ENCODE measurements around the gene THAP7. TPM values are rescaled to one million over a fixed set of nuclear protein-coding genes. Genes with fewer than 3 reads are reported as not detected.
A peak's percentile ranks its signal among the peaks of the same experiment; 100 is the strongest.

Gene THAP7
- total and polyA plus RNA-seq, 9 donors, result 7.8 to 54.9 (median 39.3) TPM

DNA sequence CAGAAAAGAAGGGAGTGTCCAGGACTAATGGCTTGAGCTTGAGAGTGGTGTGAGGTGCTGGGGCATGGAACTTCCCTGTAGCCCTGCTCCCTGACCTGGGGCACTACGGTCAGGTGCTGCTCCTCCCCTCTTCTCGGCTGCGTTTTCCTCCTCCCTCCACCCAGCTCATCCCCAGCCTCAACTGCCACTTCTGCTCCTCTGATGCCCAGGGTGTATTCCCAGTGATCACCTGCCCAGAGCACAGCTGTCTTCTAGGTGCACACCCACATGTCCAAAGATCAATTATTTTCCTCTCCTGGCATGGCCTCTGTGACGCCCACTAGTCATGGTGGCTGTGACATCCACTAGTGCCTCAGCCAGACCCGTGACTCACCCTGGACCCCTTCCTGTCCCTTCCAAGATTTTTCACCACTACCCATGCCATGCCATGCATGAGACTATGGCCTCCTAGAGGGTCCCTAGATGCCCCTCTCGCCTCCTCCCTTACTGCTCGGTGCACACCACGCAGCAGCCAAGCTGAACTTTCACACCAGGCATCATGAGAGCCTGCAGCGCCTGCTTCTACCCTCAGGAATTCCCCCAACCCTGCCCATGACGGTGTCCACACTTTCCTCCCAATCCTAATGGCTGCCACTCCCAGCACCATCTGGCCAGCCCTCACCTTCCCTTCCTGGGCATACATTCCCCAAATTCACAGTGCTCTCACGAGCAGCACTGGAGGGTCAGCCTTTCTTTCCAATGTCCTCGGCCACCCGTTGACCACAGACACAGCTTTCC lies 14.9 kb upstream of the THAP7 start:
- Histone ChIP-seq H3K4me3 (no peak overlapping the region), H3K27ac (no peak overlapping the region), H3K27me3 (no peaks in the 10 kb centered on the region), H3K9me3 (no peaks in the 10 kb centered on the region), H3K36me3 (no peaks in the 10 kb centered on the region), H3K4me1 (ENCODE audit: insufficient read depth) (peaks cover 6% of the 10 kb centered on the region)
- peak in 1 of 5 donors; percentile 10 for DNase-seq
- intact Hi-C loops (cut with DNase I), result loop anchor here in 1 of 4 donors (10.0 kb wide), 1 partner anchor 152 kb away; no protein-coding TSS in a partner anchor
- TF ChIP-seq CTCF (IDR thresholded peaks at IDR 0.05), result no peak
- no peak for TF ChIP-seq EP300 (IDR thresholded peaks at IDR 0.05)
- no peak for TF ChIP-seq POLR2A (IDR thresholded peaks at IDR 0.05)
- 85 to 89% (median 88%) methylated on average over 13 of the region's 13 CpGs for WGBS, 3 donors

DNA sequence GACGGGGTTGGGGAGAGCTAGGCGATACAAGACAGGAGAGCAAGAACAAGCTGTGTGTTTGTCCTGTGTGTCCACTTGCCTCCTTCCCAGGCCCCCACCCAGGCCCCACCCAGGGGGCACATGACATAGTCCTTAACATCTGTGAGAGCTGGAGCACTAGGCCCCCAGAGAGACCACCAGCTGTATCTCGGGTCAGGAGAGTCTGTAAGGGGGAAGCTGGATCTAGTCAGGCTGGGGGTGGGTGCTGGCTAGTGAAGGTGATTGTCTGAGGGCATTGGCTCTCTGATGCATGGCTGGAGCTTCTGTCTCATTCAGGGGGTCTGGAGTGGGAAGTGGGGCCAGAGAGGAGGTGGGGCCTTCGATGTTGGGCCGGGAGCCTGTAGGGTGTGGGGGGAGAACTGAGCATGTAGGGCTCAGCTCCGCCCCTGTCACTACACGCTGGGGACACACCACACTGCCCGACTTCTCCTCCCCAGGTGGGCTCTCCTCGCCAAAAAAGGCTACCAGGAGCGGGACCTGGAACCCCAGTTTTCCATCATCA lies 13.6 kb upstream of the THAP7 start:
- H3K4me3 ChIP-seq, result no peak overlapping the region
- no peaks in the 10 kb centered on the region for H3K9me3 ChIP-seq
- no peaks in the 10 kb centered on the region for H3K36me3 ChIP-seq
- H3K4me1 ChIP-seq (ENCODE audit: insufficient read depth), result peaks cover 6% of the 10 kb centered on the region
- peak overlapping the region in 1 of 2 donors; percentile 83 for H3K27ac ChIP-seq
- 51 to 68% (median 65%) methylated on average over 10 of the region's 10 CpGs for WGBS, 3 donors
- DNase-seq, result peak in 1 of 5 donors; percentile 20
- TF ChIP-seq CTCF (IDR thresholded peaks at IDR 0.05) (no peak), EP300 (IDR thresholded peaks at IDR 0.05) (no peak), POLR2A (IDR thresholded peaks at IDR 0.05) (no peak)
- intact Hi-C loops (cut with DNase I), result loop anchor here in 1 of 4 donors (10.0 kb wide), 1 partner anchor 151 kb away; no protein-coding TSS in a partner anchor
- H3K27me3 ChIP-seq, result no peaks in the 10 kb centered on the region

- WGBS, 3 donors, result 10 to 23% (median 13%) methylated on average over 12 of the region's 12 CpGs
- peak within 1 kb of the TSS; percentile 40 for H3K4me3 ChIP-seq
- peaks cover 6% of the 10 kb centered on the region for H3K4me1 ChIP-seq (ENCODE audit: insufficient read depth)
- no peaks in the 10 kb centered on the region for H3K9me3 ChIP-seq
- peak within 1 kb of the TSS; percentile 51 to 83 for H3K27ac ChIP-seq
- no peaks in the 10 kb centered on the region for H3K27me3 ChIP-seq
- no peaks in the 10 kb centered on the region for H3K36me3 ChIP-seq
- intact Hi-C loops (cut with DNase I), result loop anchor here in 1 of 4 donors (10.0 kb wide), 1 partner anchor 150 kb away; no protein-coding TSS in a partner anchor
- TF ChIP-seq EP300 (IDR thresholded peaks at IDR 0.05), result no peak
- no peak for TF ChIP-seq CTCF (IDR thresholded peaks at IDR 0.05)
- no peak for TF ChIP-seq POLR2A (IDR thresholded peaks at IDR 0.05)
- DNase-seq, result peak in 3 of 5 donors; percentile 26 to 59 (median 49)
Observed at GRCh38 chr22:21014726-21015465, 13.0 kb upstream of the THAP7 start, which contains the start of gene P2RX6. P2RX6 (plus strand) TSS chr22:21015165; CDS start chr22:21015175, 10 bp downstream.

DNA sequence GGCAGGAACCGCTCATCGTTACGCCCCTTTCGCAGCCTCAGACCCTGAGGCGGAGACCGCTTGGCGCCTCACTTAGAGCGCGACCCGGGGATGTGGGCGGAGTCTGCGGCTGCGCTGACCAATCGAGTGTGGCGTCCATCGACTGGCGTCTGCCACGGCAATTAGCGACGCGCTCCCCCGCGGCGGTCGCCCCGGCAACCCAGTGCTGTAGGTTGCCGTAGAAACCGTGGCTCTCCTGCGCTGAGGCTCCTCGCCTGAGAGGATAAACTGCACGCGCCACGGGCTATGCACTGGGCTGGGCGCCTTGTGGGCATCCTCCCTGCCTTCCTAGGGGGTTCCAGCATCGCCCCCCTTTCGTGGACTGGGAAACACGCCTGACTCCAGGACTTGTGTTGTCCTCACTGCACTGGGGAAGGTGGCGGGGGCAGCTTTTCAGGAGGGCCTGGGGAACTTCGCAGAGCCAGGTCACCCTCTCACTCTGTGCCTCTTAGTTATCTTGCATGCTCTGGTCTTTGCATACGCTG lies 12.3 kb upstream of the THAP7 start:
- Histone ChIP-seq H3K9me3 (no peaks in the 10 kb centered on the region), H3K4me1 (ENCODE audit: insufficient read depth) (peaks cover 6% of the 10 kb centered on the region), H3K36me3 (no peaks in the 10 kb centered on the region), H3K27ac (peak overlapping the region; percentile 51 to 83), H3K27me3 (no peaks in the 10 kb centered on the region), H3K4me3 (peak overlapping the region; percentile 40)
- 1 to 2% (median 1%) methylated on average over 39 to 40 of the region's 40 CpGs for WGBS, 3 donors
- DNase-seq, result peak; percentile 88 to 93 (median 91)
- intact Hi-C loops (cut with DNase I), result loop anchor here in 1 of 4 donors (10.0 kb wide), 1 partner anchor 149 kb away; no protein-coding TSS in a partner anchor
- TF ChIP-seq EP300 (IDR thresholded peaks at IDR 0.05), result no peak
- no peak for TF ChIP-seq CTCF (IDR thresholded peaks at IDR 0.05)
